Activated CD4-positive, alpha-beta T cell treated with anti-CD3 and anti-CD28 coated beads for 48 hours (primary cell): ENCODE measurements around the gene GBA2.

Source experiments
- DNase-seq: peaks from one replicate; pipeline ENCODE4 v3.0.0-alpha.2; 2020

The GBA2 gene

GRCh38 chr9:35688558-35689541 lies 60.2 kb downstream of the GBA2 start:
- no peak for DNase-seq

- DNase-seq = no peak
Measured at GRCh38 chr9:35687972-35688557, 61.0 kb downstream of the GBA2 start.

GRCh38 chr9:35687306-35687705 lies 61.7 kb downstream of the GBA2 start:
- DNase-seq = no peak
